ENCODE data around the gene ADISSP. TPM values are rescaled to one million over a fixed set of nuclear protein-coding genes. Genes with fewer than 3 reads are reported as not detected.
A peak's percentile ranks its signal among the peaks of the same experiment; 100 is the strongest.

ADISSP gene
- total and polyA plus RNA-seq, 2 of the 13 experiments (the other 11 are each of a cell fraction or from before 2014, with no cell fraction given) = 38.3 to 90.6 TPM

DNA sequence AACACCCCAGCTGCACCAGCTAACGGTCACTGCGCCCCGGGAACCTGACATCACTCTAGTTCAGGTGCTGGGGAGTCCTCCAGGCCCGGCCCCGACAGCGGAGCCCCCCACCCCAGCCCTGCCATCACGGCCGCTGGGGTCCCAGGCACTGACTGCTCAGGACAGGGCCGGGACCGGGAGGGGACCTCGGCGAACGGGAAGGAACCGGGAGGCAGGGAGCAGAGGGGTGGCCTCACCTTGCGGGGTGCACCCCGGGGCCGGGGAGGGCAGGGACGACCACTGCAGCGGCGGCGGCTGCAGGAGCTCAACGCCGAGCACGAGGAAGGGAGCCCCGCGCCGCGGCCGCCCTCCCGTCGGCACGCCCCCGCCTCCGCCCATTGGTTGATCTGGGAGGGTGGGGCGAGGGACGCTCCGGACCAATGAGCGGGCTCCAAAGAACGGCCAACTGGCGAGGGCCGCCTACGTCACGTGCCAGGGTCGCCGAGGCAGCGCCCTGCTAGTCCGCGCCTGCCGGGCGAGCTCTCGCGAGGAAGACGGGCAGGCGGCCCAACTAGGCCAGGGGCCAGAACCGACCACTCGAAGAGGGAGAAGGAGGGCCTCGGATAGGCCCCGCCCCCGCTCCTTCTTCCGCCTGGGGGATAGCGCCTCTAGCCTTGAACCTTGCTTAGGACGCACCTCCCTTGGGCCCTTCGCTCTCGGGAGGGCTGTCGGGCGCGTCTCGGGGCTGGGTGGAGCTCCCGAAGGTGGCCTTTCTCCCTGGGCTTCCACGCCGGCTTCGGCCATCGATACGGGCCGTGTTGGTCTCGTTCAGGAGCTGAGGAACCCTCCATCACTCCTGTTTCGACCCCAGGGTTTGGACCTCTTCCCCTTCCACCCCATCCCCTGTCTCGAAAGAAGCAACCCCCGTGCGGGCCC is at the start of gene ADISSP (continued):
- TF ChIP-seq ZNF292 (CRISPR knock-in tag; IDR thresholded peaks at IDR 0.05; ENCODE audit: borderline replicate concordance, low read depth) (no peak), ZNF776 (CRISPR knock-in tag; IDR thresholded peaks at IDR 0.05) (peak; percentile 98), NFIB (CRISPR knock-in tag; IDR thresholded peaks at IDR 0.05; ENCODE audit: borderline replicate concordance) (no peak), BCLAF1 (IDR thresholded peaks at IDR 0.05) (no peak), EEA1 (CRISPR knock-in tag; IDR thresholded peaks at IDR 0.05; ENCODE audit: borderline replicate concordance) (peak; percentile 28; the same call in 1 of the 2 replicates), GLI4 (CRISPR knock-in tag; IDR thresholded peaks at IDR 0.05; ENCODE audit: borderline replicate concordance) (peak; percentile 92), CENPX (CRISPR knock-in tag; IDR thresholded peaks at IDR 0.05) (no peak), ZNF333 (CRISPR knock-in tag; IDR thresholded peaks at IDR 0.05; ENCODE audit: borderline replicate concordance) (peak; percentile 55; the same call in 1 of the 2 replicates), ZNF576 (CRISPR knock-in tag; IDR thresholded peaks at IDR 0.05) (peak; percentile 94), ZNF619 (CRISPR knock-in tag; IDR thresholded peaks at IDR 0.05) (peak; percentile 69), ZNF205 (CRISPR knock-in tag; IDR thresholded peaks at IDR 0.05) (peak; percentile 14; the same call in 1 of the 2 replicates), CREM (IDR thresholded peaks at IDR 0.05) (peak; percentile 67), CREM (CRISPR knock-in tag; IDR thresholded peaks at IDR 0.05) (0 out of 2 replicates have a peak, but pooled peaks have one; percentile 37), FOXA3 (CRISPR knock-in tag; IDR thresholded peaks at IDR 0.05) (no peak; the same call in 1 of the 2 replicates), MAF1 (CRISPR knock-in tag; IDR thresholded peaks at IDR 0.05; ENCODE audit: borderline replicate concordance) (0 out of 2 replicates have a peak, but pooled peaks have one; percentile 6), ZNF816 (CRISPR knock-in tag; IDR thresholded peaks at IDR 0.05; ENCODE audit: borderline replicate concordance) (peak; percentile 95; the same call in 1 of the 2 replicates), TGIF2 (CRISPR knock-in tag; IDR thresholded peaks at IDR 0.05) (no peak), HDAC1 (CRISPR knock-in tag; IDR thresholded peaks at IDR 0.05) (peak; percentile 89), MZF1 (CRISPR knock-in tag; IDR thresholded peaks at IDR 0.05; ENCODE audit: borderline replicate concordance) (peak; percentile 8; the same call in 1 of the 2 replicates), ONECUT2 (CRISPR knock-in tag; IDR thresholded peaks at IDR 0.05) (peak; percentile 36; the same call in 1 of the 2 replicates)
- TF ChIP-seq, protein P1, sequence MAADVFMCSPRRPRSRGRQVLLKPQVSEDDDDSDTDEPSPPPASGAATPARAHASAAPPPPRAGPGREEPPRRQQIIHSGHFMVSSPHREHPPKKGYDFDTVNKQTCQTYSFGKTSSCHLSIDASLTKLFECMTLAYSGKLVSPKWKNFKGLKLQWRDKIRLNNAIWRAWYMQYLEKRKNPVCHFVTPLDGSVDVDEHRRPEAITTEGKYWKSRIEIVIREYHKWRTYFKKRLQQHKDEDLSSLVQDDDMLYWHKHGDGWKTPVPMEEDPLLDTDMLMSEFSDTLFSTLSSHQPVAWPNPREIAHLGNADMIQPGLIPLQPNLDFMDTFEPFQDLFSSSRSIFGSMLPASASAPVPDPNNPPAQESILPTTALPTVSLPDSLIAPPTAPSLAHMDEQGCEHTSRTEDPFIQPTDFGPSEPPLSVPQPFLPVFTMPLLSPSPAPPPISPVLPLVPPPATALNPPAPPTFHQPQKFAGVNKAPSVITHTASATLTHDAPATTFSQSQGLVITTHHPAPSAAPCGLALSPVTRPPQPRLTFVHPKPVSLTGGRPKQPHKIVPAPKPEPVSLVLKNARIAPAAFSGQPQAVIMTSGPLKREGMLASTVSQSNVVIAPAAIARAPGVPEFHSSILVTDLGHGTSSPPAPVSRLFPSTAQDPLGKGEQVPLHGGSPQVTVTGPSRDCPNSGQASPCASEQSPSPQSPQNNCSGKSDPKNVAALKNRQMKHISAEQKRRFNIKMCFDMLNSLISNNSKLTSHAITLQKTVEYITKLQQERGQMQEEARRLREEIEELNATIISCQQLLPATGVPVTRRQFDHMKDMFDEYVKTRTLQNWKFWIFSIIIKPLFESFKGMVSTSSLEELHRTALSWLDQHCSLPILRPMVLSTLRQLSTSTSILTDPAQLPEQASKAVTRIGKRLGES (CRISPR knock-in tag; IDR thresholded peaks at IDR 0.05; ENCODE audit: borderline replicate concordance) = no peak; the same call in 1 of the 2 replicates
- TF ChIP-seq, protein P2, sequence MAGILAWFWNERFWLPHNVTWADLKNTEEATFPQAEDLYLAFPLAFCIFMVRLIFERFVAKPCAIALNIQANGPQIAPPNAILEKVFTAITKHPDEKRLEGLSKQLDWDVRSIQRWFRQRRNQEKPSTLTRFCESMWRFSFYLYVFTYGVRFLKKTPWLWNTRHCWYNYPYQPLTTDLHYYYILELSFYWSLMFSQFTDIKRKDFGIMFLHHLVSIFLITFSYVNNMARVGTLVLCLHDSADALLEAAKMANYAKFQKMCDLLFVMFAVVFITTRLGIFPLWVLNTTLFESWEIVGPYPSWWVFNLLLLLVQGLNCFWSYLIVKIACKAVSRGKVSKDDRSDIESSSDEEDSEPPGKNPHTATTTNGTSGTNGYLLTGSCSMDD (CRISPR knock-in tag; IDR thresholded peaks at IDR 0.05) = peak; percentile 55; the same call in 1 of the 2 replicates

Data from HepG2 (cell line).